GM12878 (cell line): ENCODE data around the gene REEP6. TPM values are rescaled to one million over a fixed set of nuclear protein-coding genes. Genes with fewer than 3 reads are reported as not detected.

Experiments used
- ATAC-seq: fragments of 200-7000 bp; cut with Tn5 transposase; 3 replicates; pipeline ENCODE4 v1.9.1; 2020; ENCODE audit warnings: mild to moderate bottlenecking, moderate library complexity
- BruUV-seq: library from RNA; stranded (reverse); fragments of 400-500 nt; replicated peaks from 2 replicates; lab custom pipeline; 2021; lab: Mats Ljungman, UMichigan
- CTCF ChIA-PET: fragments of 300-600 bp; sonication (Branson Sonifier 250); formaldehyde crosslinking; extraction: SDS; loops from one replicate; lab custom pipeline; 2021; ENCODE audit warnings: inconsistent platforms; lab: Yijun Ruan, JAX
- POLR2A ChIA-PET: fragments of 350-600 bp; formaldehyde crosslinking; extraction: SDS; loops from one replicate; lab custom pipeline; 2021; ENCODE audit warnings: inconsistent platforms; lab: Charles Lee
- RAD21 ChIA-PET: fragments of 300-600 bp; sonication (Branson Sonifier 250); formaldehyde crosslinking; loops from one replicate; lab custom pipeline; 2023; ENCODE audit warnings: antibody characterized with exemption; ENCODE audit not compliant: unreplicated experiment; lab: Charles Lee
- SMC1A ChIA-PET: fragments of 300-600 bp; sonication (Branson Sonifier 250); formaldehyde crosslinking; loops from one replicate; lab custom pipeline; 2023; ENCODE audit not compliant: unreplicated experiment, uncharacterized antibody; lab: Charles Lee
- DNase-seq: peaks from one replicate; pipeline ENCODE4 v3.0.0-alpha.2; 2011; ENCODE audit warnings: low read depth, low spot score
- FAIRE-seq: peaks from 3 replicates; lab custom pipeline; 2011; peaks lifted over from hg19 to GRCh38; lab: Jason Lieb, UNC
- H2AFZ ChIP-seq: 2 replicates; pipeline ENCODE4 v1.6.0; 2011; ENCODE audit warnings: low read depth, low read length, control low read depth; ENCODE audit not compliant: control insufficient read depth
- H3K27ac ChIP-seq: 2 replicates; pipeline ENCODE4 v1.5.1; 2011; ENCODE audit warnings: control low read depth; ENCODE audit not compliant: control insufficient read depth, insufficient read depth
- H3K27me3 ChIP-seq, 2 experiments: replicated peaks in 1 of 2; 2 replicates each; pipeline versions ENCODE4 v1.6.0 to v1.6.1; 2011; ENCODE audit warnings: low read length in 1 of 2; ENCODE audit not compliant: control insufficient read depth in 2 of 2, insufficient read depth in 2 of 2
- H3K36me3 ChIP-seq, 2 experiments: 2 replicates each; pipeline ENCODE4 v1.5.1; 2011; ENCODE audit warnings: low read length in 1 of 2; ENCODE audit not compliant: control insufficient read depth in 2 of 2, insufficient read depth in 2 of 2
- H3K4me1 ChIP-seq: 2 replicates; pipeline ENCODE4 v1.6.1; 2011; ENCODE audit warnings: mild to moderate bottlenecking, low read length, moderate library complexity, mixed read lengths; ENCODE audit not compliant: control insufficient read depth, insufficient read depth
- H3K4me2 ChIP-seq: 2 replicates; pipeline ENCODE4 v1.6.0; 2011; ENCODE audit warnings: control low read depth; ENCODE audit not compliant: control insufficient read depth, insufficient read depth
- H3K4me3 ChIP-seq: fragments of 200-600 bp; sonication (generic); 2 replicates; pipeline ENCODE4 v1.5.1; 2016
- H3K79me2 ChIP-seq: 2 replicates; pipeline ENCODE4 v1.6.0; 2011; ENCODE audit warnings: low read length; ENCODE audit not compliant: control insufficient read depth, insufficient read depth
- H3K9ac ChIP-seq: 2 replicates; pipeline ENCODE4 v1.8.0; 2011; ENCODE audit warnings: low read length, control low read depth, mixed read lengths; ENCODE audit not compliant: control insufficient read depth, insufficient read depth
- H3K9me3 ChIP-seq: replicated peaks from 3 replicates; pipeline ENCODE4 v1.5.1; 2011; ENCODE audit warnings: mild to moderate bottlenecking, low read length; ENCODE audit not compliant: control insufficient read depth, insufficient read depth
- H4K20me1 ChIP-seq: 2 replicates; pipeline ENCODE4 v1.6.0; 2011; ENCODE audit not compliant: control insufficient read depth, insufficient read depth
- BACH1 ChIP-seq: fragments of 450-650 bp; IDR thresholded peaks from 2 replicates; pipeline ENCODE4 v1.6.1; 2017; ENCODE audit warnings: mild to moderate bottlenecking, borderline replicate concordance
- BRCA1 ChIP-seq: IDR thresholded peaks from 2 replicates; pipeline ENCODE4 v1.6.1; 2011; ENCODE audit warnings: low read depth, low read length, improper control_type of control experiment
- CBFB ChIP-seq: IDR thresholded peaks from 2 replicates; pipeline ENCODE4 v1.6.1; 2016; ENCODE audit warnings: antibody characterized with exemption, low read depth
- CBX5 ChIP-seq: sonication (generic); IDR thresholded peaks from 2 replicates; pipeline ENCODE4 v1.6.1; 2016; ENCODE audit warnings: low read depth, moderate library complexity, mild to moderate bottlenecking, inconsistent platforms
- EZH2 ChIP-seq: IDR thresholded peaks from 2 replicates; pipeline ENCODE4 v1.6.1; 2012; ENCODE audit warnings: low read depth, mild to moderate bottlenecking, control low read depth, inconsistent platforms, low read length, borderline replicate concordance; ENCODE audit not compliant: control insufficient read depth
- FOXK2 ChIP-seq: fragments of 450-650 bp; IDR thresholded peaks from 2 replicates; pipeline ENCODE4 v1.6.1; 2017; ENCODE audit warnings: mild to moderate bottlenecking, moderate library complexity
- GABPA ChIP-seq: IDR thresholded peaks from 2 replicates; pipeline ENCODE4 v1.6.1; 2014; ENCODE audit warnings: antibody characterized with exemption, low read depth, mild to moderate bottlenecking, inconsistent platforms
- IKZF1 ChIP-seq: fragments of 450-650 bp; conservative IDR thresholded peaks from 2 replicates; pipeline ENCODE4 v1.6.1; 2017; ENCODE audit warnings: antibody characterized with exemption, mild to moderate bottlenecking
- IRF4 ChIP-seq: IDR thresholded peaks from 2 replicates; pipeline ENCODE4 v1.6.1; 2011; ENCODE audit warnings: low read depth, low read length
- MEF2A ChIP-seq: IDR thresholded peaks from 2 replicates; pipeline ENCODE4 v1.6.1; 2011; ENCODE audit warnings: low read depth, mild to moderate bottlenecking, low read length, moderate library complexity; ENCODE audit not compliant: insufficient read depth
- MTA3 ChIP-seq: IDR thresholded peaks from 2 replicates; pipeline ENCODE4 v1.6.1; 2012; ENCODE audit warnings: low read length, inconsistent platforms, borderline replicate concordance
- NBN ChIP-seq: fragments of 450-650 bp; IDR thresholded peaks from 2 replicates; pipeline ENCODE4 v1.6.1; 2016
- POLR2A ChIP-seq: IDR thresholded peaks from 2 replicates; pipeline ENCODE4 v1.6.1; 2011; ENCODE audit warnings: low read depth, mild to moderate bottlenecking, low read length
- SP1 ChIP-seq: IDR thresholded peaks from one replicate; pipeline ENCODE4 v1.6.1; 2011; ENCODE audit warnings: low read depth, low read length
- WGBS: methylation state at CpG from one replicate; pipeline ENCODE4 v1.1.6; 2016; ENCODE audit warnings: low lambda C conversion rate; ENCODE audit not compliant: insufficient replicate concordance, insufficient coverage; ENCODE audit errors: missing lambda C conversion rate; 5-methylcytosine and 5-hydroxymethylcytosine counted together
- in situ Hi-C: fragments of 300-500 bp; cut with MboI; formaldehyde crosslinking; loops from 9 replicates; pipeline ENCODE4 v1.14.3; 2018; ENCODE audit warnings: mixed read lengths
- intact Hi-C: fragments of 100-400 bp; cut with micrococcal nuclease; formaldehyde crosslinking; loops from one replicate; pipeline ENCODE4 v1.14.2; 2022; ENCODE audit not compliant: unreplicated experiment
- polyA plus RNA-seq, 11 experiments: library from polyadenylated mRNA; depleted of rRNA in 4 of 11; unstranded in 6 of 11; stranded (reverse) in 5 of 11; fragments of >200 nt; fragmentation: Nextera tagmentation in 4 of 11; fragmentation: Illumina TruSeq in 1 of 11; extraction: Ambion mirVana in 4 of 11; extraction: Trizol in 1 of 11; gene quantifications; 1 replicate in 1 of 11; 2 replicates in 10 of 11; pipeline versions ENCODE4 v1.2.1 to v1.2.3, GENCODE V29; 2011 to 2016; ENCODE audit warnings: inconsistent platforms in 2 of 11, missing spikeins in 2 of 11, low read depth in 1 of 11
- total RNA-seq, 4 experiments: library from RNA; depleted of rRNA in 3 of 4; stranded (reverse); fragments of >200 nt in 3 of 4; fragmentation: Illumina TruSeq in 1 of 4; extraction: Trizol in 1 of 4; gene quantifications; 2 replicates each; pipeline versions ENCODE4 v1.2.1 to v1.2.3, GENCODE V29; 2013 to 2021
- TF ChIP-seq, protein P1 (sequence below): fragments of 450-650 bp; IDR thresholded peaks from 2 replicates; pipeline ENCODE4 v1.6.1; 2018; ENCODE audit warnings: borderline replicate concordance, mild to moderate bottlenecking; ENCODE audit not compliant: partially characterized antibody
- TF ChIP-seq, protein P2 (sequence below), 3 experiments: IDR thresholded peaks in 2 of 3; conservative IDR thresholded peaks in 1 of 3; 2 replicates each; pipeline ENCODE4 v1.5.1; 2011; ENCODE audit warnings: low read depth in 3 of 3, low read length in 3 of 3, mild to moderate bottlenecking in 3 of 3, control low read depth in 2 of 3, moderate library complexity in 2 of 3, inconsistent platforms in 1 of 3, mixed read lengths in 1 of 3; ENCODE audit not compliant: control insufficient read depth in 2 of 3, insufficient read depth in 1 of 3; ENCODE audit errors: extremely low read depth in 1 of 3
- TF ChIP-seq, protein P3 (sequence below): fragments of 450-650 bp; conservative IDR thresholded peaks from 2 replicates; pipeline ENCODE4 v1.6.1; 2017; ENCODE audit warnings: mild to moderate bottlenecking, moderate library complexity

The REEP6 gene
- total and polyA plus RNA-seq, 10 of the 15 experiments (the other 5 are each of a cell fraction or from before 2014, with no cell fraction given), result 0.06 to 1.1 (median 0.39) TPM; not detected in 2

DNA sequence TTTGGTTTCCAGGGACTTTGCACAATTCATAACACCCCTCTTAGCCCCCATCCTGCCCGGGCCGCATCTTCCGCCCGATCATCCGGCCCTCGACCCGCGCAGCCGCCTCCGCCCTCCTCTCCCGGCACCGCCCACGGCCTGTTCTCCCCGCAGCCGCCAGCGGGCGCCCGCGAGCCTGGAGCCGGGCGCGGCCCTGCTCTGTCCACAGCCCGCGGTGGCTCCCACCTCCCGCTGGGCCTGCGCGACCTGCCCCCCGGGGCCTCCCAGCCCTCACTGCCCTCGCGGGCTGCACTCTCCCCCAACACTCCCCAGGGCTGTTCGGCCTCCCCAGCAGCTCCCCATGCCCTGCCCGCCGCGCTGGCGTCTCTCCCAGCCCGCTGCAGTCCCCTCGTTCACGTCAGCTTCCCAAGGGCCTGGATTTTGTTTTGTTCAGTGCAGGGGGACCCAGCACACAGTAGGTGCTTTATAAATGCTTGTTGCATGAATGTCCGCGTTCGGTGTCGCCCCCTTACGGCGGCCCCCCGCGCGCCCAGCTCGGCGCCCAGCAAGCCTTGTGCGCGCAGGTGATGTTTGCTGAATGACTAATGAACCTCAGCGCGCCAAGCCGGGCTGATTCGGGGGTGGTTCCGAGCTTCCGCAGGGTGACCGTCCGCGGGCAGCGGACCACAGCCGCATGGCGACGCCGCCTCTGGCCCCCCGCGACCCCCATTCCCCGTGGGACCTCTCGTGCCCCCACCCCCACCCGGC is 45.6 kb upstream of the REEP6 start:
- no peak for DNase-seq
- BruUV-seq, result no TSS peak
- peak overlapping the region; percentile 47 for H3K4me3 ChIP-seq
- H3K4me2 ChIP-seq, result peak overlapping the region; percentile 86
- H4K20me1 ChIP-seq, result no peaks in the 10 kb centered on the region
- H3K9ac ChIP-seq, result peak overlapping the region; percentile 44; the same call in 1 of the 2 replicates
- no peak overlapping the region for H3K27ac ChIP-seq
- POLR2A ChIA-PET, result no interaction called here
- ATAC-seq, result peak; percentile 94
- SMC1A ChIA-PET, result interaction anchor here (1.2 kb wide), 1 partner anchor 321 kb away, joined by 3 read pairs; no protein-coding TSS in a partner anchor
- RAD21 ChIA-PET, result no interaction called here
- in situ Hi-C loops (no loop called here), intact Hi-C loops (no loop called here)
- peaks cover 4 to 9% of the 10 kb centered on the region in 2 experiments; a peak in 3 of 4 replicates for H3K27me3 ChIP-seq
- H3K4me1 ChIP-seq, result peaks cover 7% of the 10 kb centered on the region
- 2% methylated on average over 48 of the region's 70 CpGs for WGBS
- no peaks in the 10 kb centered on the region for H3K9me3 ChIP-seq
- peaks cover 9% of the 10 kb centered on the region for H3K79me2 ChIP-seq
- H2AFZ ChIP-seq, result peak overlapping the region; percentile 41
- peaks cover 14 to 16% of the 10 kb centered on the region in 2 experiments for H3K36me3 ChIP-seq
- no peak for FAIRE-seq
- CTCF ChIA-PET, result interaction anchor here (0.7 to 2.5 kb wide), 5 partner anchors 13 to 201 kb away, joined by 3 to 11 read pairs (median 4); no protein-coding TSS in a partner anchor
- TF ChIP-seq NBN, result no peak; the same call in 1 of the 2 replicates
- TF ChIP-seq MEF2A, result no peak
- no peak; the same call in 1 of the 2 replicates for TF ChIP-seq POLR2A
- TF ChIP-seq CBX5, result no peak
- no peak for TF ChIP-seq IRF4
- TF ChIP-seq IKZF1, result peak; percentile 66
- TF ChIP-seq MTA3, result no peak
- TF ChIP-seq SP1, result peak; percentile 38
- no peak for TF ChIP-seq EZH2
- no peak for TF ChIP-seq FOXK2
- peak; percentile 72; the same call in 1 of the 2 replicates for TF ChIP-seq BACH1
- TF ChIP-seq CBFB, result no peak
- no peak for TF ChIP-seq GABPA
- TF ChIP-seq, protein P1, sequence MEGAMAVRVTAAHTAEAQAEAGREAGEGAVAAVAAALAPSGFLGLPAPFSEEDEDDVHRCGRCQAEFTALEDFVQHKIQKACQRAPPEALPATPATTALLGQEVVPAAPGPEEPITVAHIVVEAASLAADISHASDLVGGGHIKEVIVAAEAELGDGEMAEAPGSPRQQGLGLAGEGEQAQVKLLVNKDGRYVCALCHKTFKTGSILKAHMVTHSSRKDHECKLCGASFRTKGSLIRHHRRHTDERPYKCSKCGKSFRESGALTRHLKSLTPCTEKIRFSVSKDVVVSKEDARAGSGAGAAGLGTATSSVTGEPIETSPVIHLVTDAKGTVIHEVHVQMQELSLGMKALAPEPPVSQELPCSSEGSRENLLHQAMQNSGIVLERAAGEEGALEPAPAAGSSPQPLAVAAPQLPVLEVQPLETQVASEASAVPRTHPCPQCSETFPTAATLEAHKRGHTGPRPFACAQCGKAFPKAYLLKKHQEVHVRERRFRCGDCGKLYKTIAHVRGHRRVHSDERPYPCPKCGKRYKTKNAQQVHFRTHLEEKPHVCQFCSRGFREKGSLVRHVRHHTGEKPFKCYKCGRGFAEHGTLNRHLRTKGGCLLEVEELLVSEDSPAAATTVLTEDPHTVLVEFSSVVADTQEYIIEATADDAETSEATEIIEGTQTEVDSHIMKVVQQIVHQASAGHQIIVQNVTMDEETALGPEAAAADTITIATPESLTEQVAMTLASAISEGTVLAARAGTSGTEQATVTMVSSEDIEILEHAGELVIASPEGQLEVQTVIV, result no peak
- TF ChIP-seq, protein P2, sequence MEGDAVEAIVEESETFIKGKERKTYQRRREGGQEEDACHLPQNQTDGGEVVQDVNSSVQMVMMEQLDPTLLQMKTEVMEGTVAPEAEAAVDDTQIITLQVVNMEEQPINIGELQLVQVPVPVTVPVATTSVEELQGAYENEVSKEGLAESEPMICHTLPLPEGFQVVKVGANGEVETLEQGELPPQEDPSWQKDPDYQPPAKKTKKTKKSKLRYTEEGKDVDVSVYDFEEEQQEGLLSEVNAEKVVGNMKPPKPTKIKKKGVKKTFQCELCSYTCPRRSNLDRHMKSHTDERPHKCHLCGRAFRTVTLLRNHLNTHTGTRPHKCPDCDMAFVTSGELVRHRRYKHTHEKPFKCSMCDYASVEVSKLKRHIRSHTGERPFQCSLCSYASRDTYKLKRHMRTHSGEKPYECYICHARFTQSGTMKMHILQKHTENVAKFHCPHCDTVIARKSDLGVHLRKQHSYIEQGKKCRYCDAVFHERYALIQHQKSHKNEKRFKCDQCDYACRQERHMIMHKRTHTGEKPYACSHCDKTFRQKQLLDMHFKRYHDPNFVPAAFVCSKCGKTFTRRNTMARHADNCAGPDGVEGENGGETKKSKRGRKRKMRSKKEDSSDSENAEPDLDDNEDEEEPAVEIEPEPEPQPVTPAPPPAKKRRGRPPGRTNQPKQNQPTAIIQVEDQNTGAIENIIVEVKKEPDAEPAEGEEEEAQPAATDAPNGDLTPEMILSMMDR (IDR thresholded peaks at IDR 0.05 in 2 of 3, conservative IDR thresholded peaks at IDR 0.05 in 1 of 3; ENCODE audit: control insufficient read depth in 2 of 3, extremely low read depth in 1 of 3, insufficient read depth in 1 of 3, low read depth in 3 of 3, low read length in 3 of 3), result peak; percentile 82 to 94 (median 94)
- TF ChIP-seq, protein P3, sequence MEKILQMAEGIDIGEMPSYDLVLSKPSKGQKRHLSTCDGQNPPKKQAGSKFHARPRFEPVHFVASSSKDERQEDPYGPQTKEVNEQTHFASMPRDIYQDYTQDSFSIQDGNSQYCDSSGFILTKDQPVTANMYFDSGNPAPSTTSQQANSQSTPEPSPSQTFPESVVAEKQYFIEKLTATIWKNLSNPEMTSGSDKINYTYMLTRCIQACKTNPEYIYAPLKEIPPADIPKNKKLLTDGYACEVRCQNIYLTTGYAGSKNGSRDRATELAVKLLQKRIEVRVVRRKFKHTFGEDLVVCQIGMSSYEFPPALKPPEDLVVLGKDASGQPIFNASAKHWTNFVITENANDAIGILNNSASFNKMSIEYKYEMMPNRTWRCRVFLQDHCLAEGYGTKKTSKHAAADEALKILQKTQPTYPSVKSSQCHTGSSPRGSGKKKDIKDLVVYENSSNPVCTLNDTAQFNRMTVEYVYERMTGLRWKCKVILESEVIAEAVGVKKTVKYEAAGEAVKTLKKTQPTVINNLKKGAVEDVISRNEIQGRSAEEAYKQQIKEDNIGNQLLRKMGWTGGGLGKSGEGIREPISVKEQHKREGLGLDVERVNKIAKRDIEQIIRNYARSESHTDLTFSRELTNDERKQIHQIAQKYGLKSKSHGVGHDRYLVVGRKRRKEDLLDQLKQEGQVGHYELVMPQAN, result peak; percentile 55; the same call in 1 of the 2 replicates
- no peak for TF ChIP-seq BRCA1
